GM18517 (cell line): ENCODE data around the gene PTPRF.
"Not testable (repeated sequence)": the region's sequence is repeated elsewhere in the genome, so short reads cannot be mapped to it uniquely, and the experiment has no call there.

Source experiments
- ATAC-seq: cut with Tn5 transposase; IDR thresholded peaks from one replicate; pipeline ENCODE4 v1.9.1; 2021; ENCODE audit warnings: mild to moderate bottlenecking, moderate library complexity; ENCODE audit not compliant: unreplicated experiment

Gene PTPRF

DNA sequence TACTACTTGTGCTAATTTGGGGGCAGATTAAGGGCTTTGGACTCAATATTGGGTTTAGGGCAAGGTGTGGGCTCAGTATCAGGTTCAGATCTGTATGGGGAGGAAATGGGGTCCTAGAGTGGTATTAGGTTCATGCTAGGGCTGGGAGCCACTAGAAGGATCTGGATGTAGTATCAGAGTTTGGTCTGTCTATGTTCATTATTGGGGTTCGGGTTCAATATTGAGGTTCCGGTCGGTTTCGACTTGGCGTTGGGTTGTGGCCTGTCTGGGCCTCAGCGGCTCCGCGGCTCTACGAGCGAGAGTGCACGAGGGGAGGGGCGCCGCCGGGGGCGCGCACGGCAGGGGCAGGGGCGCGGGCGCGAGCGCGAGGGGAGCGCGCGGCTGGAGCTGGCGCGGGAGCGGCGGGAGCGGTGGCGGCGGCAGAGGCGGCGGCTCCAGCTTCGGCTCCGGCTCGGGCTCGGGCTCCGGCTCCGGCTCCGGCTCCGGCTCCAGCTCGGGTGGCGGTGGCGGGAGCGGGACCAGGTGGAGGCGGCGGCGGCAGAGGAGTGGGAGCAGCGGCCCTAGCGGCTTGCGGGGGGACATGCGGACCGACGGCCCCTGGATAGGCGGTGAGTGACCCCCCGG lies at the start of gene PTPRF:
Gene PTPRF (plus strand): TSS at position 401 of the 624 bp plus-strand sequence. CDS start 14,193 bp downstream, outside the sequence.
- no peak for ATAC-seq

DNA sequence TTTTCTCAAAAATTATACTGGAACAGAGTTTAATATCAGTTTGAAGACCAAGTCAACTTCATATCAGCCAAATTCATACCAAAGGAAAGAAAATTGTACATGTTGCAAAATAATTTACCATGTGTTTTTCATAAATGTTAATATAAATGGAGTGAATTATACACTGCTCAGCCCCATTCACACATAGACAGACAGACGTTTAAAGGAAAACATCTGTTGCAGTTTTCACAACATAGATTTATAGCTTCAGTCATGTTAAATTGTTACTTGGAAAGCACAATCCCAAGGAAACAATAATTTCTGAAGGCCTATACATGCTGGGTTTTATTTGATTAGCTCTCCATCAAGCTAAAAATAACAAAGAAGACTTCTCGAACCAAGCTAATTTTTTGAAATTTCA lies 49.2 kb upstream of the PTPRF start:
- no peak for ATAC-seq

DNA sequence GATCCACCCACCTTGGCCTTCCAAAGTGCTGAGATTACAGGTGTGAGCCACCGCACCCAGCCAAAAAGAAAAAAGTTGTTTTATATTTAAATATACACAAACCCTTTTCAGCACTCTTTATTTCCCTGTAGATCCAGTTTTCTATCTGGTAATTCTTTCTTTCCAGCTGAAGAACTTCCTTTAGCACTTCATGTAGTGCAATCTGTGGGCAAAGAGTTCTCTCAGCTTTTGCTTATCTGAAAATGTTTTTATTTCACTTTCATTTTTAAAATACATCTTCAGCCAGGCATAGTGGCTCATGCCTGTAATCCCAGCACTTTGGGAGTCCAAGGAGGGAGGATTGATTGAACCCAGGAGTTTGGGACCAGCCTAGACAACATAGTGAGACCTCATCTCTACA lies 48.5 kb upstream of the PTPRF start:
- ATAC-seq = no peak

DNA sequence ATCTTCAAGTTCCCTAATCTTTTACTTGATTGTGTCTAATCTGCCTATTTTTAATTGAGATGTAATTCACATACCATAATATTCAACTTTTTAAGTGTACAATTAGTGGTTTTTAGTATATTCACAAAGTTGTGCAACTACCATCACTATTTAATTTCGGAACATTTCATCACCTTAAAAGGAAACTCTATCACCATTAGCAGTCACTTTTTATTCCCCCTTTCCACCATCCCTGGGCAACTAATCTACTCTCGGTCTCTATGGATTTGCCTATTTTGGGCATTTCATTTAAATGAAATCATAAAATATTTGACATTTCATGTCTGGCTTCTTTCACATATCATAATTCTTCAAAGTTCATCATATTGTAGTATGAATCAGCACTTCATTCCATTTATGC lies 46.3 kb upstream of the PTPRF start:
- no peak for ATAC-seq

DNA sequence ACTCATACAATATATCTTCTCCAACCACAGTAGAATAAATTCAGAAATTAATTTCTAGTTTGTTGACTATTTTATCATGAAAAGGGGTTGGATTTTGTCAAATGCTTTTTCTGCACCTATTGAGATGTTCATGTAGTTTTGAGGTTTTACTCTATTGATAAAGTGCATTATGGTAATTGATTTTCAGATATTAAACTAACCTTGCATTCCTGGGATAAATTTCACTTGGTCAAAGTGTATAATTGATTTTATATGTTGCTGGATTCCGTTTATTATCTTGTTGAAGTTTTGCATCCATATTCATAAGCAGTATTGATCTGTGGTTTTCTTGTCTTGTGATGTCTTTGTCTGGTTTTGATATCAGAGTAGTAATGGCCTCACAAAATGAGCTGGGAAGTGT lies 42.5 kb upstream of the PTPRF start:
- ATAC-seq = no peak

DNA sequence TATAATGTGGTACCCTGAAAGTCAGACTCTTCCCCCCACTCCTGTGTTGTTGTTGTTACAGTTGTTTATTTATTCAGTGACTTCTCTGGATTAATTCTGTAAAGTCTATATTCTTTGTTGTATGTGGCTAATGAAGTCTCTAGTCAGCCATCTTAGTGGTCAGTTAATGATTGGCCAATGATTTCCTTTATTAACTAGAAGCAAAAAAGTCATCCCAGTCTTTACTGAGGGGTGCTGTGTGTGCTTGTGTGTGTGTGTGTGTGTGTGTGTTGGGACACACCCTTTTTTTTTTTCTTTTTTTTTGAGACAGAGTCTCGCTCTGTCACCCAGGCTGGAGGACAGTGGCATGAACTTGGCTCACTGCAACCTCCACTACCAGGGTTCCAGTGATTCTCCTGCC lies 39.6 kb upstream of the PTPRF start:
- no peak for ATAC-seq

DNA sequence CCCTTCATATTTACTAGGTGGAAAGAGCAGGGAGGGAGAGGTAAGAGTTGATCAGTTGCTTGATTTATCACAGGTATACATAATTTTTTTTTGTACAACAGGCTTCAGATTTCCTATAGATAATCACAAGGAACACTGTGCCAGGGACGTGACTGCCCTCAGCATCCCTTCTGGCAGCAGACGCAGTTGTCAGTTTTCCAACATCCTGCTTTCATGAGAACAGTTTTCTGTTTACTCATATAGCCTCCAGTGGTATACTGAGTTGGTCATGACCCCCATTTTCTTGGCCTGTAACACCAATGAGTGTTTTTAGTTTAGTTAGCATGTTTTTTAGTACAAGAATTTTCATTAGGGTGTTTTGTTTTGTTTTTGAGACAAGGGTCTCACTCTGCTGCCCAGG lies 37.9 kb upstream of the PTPRF start:
- no peak for ATAC-seq

DNA sequence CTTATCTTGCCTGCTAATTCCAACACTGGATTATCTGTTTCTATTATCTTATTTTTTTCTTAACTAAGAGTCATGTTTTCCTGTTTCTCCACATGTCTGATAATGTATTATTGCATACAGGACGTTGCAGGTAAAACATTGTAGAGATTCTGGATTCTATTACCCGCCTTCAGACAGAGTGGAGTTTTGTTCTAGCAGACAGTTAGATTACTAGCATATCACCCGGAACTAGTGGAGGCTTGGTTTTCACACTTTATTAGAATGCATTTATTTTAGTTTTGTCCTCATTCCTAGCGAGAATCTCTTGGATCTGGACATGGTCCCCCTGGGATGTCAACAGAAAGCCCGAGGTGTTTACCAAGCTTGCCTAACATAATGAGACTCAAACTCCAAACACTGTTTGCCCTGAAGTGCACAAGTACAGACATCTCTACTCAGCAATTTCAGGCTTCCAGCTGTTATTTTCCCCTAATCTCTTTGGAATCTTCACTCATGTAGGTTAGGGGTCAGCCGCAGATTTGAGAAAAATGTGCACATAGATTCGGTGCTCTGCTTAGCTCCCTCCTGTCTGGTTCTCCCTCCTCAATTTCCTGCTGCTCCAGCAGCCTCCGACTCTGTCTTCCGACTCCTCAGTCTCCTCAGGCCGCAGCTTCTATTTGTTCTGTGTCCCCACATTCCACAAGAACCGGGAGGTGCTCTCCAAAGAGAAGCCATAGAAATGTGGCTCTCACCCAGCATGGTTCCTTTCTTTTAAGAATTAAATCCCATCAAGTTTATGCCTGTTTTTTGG lies 36.8 kb upstream of the PTPRF start:
- no peak for ATAC-seq

DNA sequence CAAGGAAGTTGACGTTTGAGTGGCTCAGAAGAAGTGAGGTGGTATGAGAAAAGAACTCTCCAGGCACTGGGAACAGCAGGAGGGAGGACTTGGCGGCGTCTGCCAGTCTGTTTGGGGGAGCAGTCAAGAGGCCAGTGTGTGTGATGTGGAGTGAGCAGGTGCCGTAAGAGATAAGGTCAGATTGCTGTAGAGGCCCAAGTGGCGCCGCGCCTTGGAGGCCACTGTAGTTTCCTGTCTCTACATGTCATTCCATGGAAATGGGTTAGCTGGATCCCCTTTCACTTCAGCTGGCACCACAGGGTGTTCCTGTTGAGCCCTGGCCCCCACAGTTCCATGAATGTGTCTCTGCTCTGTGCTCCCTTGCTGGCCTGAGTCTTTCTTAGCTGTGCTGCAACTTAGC lies 35.5 kb upstream of the PTPRF start:
- ATAC-seq = no peak

DNA sequence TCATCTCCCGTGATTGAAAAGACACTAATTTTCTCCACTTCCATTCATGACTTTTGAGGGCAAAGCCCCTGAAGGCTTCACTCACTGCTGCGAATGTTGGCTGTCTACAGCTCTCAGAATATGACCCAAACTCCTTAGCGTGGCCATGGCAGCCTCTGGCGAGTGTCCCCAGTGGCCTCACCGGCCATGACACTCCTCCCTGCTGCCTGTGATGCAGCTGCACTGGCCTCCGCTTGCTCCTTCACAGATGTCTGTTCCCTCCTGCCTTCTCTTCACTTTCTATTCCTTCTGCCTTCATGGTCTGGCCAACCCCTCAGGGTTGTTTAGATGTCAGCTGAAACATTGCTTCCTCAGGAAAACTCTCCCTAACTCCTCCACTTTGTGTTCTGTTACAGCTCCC lies 30.8 kb upstream of the PTPRF start:
- no peak for ATAC-seq

DNA sequence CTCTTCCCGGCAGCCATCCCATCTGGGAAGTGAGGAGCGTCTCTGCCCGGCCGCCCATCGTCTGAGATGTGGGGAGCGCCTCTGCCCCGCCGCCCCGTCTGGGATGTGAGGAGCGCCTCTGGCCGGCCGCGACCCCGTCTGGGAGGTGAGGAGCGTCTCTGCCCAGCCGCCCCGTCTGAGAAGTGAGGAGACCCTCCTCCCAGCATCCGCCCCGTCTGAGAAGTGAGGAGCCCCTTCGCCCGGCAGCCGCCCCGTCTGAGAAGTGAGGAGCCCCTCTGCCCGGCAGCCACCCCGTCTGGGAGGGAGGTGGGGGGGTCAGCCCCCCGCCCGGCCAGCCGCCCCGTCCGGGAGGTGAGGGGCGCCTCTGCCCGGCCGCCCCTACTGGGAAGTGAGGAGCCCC lies 28.9 kb upstream of the PTPRF start:
- ATAC-seq = not testable (repeated sequence)

DNA sequence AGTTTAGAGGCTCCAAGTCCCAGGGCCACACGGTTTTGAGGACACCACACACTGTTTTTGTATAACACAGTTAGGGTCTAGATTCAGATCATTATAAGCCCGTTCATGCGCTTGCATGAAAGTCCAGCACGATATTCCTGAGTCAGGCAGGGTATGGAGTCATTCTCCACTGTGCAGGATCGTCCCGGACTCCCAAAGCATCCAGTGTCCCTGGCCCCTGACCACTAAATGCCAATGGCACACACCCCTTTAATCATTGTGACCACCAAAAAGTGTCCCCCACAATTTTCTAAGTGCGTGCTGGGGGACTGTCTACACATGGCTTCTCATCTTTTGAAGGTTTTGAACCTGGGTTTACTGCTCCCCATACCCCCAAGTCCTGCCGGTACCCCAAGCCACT lies 27.1 kb upstream of the PTPRF start:
- ATAC-seq = no peak

DNA sequence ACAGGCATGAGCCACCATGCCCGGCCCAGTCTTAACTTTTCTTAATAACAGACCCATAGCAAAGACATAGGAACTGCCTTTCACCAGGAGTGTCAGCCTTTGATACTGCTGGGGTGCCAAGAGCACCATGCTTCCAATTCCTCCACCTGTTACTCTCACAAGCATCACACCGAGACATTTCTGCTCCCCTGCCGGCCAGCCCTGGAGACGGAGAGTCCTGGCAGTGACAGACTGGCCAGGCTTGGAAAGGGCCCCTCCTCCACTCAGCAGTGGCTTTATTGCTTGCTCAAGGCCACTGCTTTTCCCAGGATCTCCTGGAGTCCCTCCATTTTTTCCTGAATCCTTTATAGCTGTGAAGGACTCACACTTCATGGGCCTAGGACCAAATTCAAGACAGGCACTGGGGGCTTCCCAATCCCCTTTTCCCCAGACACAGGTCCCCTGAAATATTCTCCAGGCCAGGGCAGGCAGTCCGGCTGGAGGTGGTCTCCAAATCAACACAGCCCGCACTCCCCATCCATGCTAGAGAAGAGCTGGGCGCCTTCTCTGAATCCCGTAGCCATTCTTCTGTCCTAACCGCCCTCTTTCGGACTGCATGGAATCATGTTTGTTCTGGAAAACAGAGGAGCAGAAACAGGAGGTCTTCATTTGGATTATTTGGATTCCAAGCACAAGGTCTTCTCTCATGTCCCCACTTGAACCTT lies 25.5 kb upstream of the PTPRF start:
- no peak for ATAC-seq

DNA sequence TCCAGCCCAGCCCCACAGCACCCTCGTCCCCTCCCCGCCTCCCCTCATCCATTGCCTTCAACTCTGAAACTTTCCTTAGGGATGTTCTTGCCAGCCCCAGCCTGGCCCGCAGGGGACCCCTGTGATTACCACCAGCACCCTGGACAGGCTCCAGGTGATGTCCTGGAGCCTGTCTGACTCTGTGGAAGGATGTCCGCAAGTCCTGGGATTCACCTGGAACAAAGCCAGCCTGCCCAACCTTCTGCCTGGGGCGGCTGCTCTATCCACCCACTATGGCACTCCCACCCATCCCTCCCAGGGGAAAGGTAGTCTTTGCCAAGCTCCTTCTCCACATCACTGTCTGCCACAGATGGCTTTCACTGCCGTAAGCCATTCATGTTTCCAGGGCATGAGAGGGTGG lies 24.4 kb upstream of the PTPRF start:
- no peak for ATAC-seq

DNA sequence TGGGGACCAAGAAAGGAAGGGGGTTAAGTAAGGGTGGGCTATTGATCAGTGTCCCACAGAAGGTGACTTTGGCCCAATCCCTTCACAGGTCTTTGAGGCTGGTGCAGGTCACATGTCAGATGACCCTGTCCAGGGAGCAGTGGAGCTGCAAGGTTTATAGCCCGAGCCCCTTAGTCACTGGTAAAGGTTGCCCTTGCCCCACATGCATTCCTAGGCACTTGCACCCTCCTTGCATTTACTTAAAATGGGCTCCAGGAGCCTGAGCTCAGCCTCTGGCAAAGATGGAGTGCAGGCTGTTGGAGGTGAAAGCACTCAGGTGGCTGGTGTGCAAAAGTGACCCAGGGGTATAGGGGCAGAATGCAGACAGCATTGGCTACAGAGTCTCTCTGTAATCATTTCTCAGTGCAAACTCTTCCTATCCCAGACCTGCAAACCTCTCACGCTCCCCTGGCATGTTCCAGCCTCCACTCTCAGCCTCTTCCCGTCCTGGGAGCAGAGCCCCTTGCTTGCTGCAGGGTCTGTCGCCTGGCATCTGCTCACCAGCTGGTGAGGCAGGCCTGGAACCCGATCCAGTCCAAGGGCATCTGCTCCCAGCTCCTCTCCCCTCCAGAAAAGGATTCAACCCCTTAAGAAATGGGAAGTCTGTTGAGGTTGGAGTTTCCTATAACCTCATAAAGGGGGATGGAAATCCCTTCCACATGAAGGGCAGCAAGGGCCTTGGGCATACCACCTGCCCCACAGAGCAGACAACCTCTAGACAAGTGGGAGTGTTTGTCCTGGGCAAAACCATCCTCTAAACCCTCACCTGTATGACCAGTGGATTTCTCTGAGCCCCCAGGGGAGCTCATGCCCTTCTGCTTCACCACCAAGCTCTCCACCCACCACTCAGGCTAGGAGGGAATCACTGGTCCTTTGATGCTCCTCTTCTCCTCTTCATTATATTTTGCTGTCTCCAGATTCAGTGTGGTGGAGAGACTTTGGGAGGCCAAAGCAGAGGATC lies 23.1 kb upstream of the PTPRF start:
- ATAC-seq = no peak

DNA sequence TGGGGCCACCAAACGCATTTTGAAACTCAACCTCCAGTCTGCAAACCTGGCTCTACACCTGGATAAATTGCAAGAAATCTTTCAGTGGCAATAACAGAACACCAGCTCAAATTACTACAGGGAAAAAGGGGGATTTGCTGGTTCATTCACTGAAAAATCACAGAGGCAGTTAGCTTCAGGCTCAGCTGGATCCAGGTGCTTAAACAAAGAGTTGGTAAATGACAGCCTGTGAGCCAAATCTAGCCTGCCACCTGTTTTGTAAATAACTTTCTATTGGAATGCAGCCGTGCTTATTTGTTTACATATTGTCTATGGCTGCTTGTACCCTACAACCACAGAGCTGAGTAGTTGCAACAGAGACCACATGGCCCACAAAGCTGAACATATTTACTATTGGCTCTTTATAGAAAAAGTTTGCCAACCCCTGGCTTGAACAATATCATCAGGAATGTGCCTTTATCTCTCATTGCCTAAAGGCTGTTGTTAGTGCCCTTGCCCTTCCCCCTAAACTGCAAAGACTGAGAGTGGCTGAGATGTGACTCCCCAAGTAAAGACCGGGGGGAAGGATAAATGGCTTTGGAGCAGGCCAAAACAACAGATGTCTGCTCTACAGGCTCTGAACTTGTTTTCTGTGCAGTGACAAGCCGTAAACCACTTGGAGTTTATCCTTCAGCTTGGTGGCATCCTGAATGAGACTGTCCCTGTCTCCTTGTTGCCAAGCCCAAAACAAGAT lies 21.5 kb upstream of the PTPRF start:
- ATAC-seq = no peak

DNA sequence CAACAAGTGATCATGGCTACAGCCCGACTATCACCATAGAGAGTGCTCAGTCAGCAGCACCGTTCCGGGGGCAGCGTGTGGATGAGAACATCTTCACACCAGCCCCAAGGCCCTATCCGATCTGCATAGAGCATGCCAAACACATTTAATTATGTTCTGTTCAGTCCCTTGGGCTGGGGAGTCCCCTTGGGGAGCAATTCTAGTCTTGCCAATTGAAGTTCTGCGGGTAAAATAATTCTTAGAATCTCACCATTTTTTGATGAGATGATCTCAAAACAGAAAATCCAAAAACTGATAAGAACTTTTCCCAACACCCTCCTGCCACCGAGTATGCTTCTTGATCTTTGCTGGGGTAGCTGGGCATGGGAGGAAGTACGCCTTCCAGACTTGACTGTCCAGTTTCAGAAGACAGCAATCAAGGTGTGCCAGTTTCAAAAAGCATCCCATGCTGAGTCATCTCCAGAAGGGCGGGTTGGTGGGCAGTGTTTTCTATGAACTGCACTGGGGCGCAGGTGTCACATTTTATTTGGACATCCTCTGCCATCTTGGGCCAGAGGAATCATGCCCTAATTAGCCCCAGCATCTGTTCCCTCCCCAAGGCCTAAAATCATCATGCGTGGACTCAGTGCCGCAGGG lies 20.8 kb upstream of the PTPRF start:
- ATAC-seq = peak; percentile 70

DNA sequence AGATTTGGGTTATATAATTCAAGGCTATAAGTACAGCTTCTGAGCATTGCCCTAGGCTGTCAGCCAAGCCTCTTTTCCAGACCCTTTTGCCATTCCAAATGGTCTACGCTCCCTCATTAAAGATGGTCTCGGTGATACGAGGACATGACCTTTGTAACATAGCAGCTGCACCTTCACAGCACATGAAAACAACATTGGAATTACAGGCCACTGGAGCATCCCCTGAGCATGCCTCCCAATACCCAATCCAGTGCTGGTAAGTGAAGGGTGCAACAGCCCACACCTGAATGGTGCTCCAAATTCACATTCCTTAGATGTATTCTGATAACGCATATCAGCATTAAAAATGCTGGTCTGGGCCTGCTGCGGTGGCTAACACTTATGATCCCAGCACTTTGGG lies 20.1 kb upstream of the PTPRF start:
- no peak for ATAC-seq

DNA sequence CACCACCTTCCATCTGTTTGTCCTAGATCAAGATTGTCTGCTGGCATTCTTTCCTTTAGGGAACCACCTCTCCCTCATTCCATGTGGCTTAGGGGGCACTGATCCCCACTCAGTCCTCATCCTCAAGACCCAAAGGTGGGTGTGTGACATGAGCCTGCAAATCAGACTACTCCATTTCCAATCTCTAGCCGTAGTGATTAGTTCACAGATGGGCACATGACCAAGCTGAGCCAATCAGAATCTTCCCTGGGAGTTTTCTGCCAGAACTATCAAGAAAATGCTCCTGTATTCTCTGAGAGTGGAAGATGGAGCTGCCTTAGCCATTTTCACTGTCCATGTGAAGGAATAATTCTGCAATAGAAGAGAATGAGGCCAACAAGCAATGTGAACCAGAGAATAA lies 19.3 kb upstream of the PTPRF start:
- no peak for ATAC-seq

DNA sequence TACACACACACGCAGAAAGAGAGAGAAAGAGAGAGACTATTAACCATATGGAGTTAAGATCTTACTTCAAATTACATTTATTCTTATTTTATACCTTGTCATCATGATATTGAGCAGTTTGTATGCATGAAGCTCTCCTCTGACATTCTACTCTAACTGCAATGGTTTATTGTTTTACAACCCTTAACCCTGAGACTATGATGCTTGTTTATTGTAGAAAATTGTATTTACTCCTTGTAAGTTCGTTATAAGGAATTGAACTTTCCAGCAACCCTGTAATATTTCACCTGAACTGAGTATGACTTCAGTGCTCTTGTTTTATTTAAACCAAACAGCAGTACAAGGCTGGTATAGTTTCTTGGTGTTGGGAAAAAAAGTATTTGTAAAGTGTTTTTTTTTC lies 18.6 kb upstream of the PTPRF start:
- ATAC-seq = no peak
